GM18508 (cell line): ENCODE results near the gene OR52E8.

Experiments used
- ATAC-seq: cut with Tn5 transposase; IDR thresholded peaks from one replicate; pipeline ENCODE4 v1.9.1; 2021; ENCODE audit warnings: moderate number of reproducible peaks; ENCODE audit not compliant: insufficient read depth, unreplicated experiment

Gene OR52E8

DNA sequence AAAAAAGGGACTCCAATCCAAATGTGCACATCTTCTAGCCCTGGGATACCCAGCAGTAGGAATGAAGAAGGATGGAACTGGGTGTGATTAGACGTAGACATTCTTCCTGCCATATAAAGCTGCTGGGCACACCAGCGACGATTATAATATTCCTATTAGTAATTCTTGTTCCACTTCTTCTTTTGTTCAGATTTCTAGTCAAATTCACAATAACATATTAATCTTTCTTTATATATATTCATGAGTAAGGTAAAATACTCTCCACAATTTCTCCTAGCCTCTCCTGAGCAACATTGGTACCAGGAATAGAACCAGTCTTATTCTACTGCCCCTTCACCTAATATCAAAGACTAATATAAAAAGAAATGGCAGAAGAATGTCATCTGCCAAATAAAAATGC lies at the start of gene OR52E8:
Gene OR52E8, minus strand, starts transcription at position 101 of the 400 bp plus-strand sequence. Its CDS starts 0 bp downstream, at position 101.
- ATAC-seq = no peak

DNA sequence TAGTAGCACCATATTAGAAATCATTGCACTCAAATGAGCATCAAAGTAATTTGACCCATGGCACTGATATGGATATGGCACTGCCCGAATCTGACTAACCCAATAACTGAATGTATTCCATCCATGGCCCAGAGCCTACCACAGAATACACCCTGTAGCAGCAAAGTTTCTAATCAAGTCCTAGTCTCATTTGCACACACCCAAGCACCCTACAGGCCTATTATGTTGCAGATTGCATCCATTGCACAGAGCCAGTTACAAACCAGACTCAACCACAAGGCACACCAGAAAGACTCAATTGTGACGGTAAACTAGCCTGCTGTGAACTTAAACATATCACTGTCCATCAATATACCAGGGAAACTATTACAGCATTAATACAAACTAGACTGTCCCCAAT lies 42.0 kb upstream of the OR52E8 start:
- ATAC-seq = no peak

DNA sequence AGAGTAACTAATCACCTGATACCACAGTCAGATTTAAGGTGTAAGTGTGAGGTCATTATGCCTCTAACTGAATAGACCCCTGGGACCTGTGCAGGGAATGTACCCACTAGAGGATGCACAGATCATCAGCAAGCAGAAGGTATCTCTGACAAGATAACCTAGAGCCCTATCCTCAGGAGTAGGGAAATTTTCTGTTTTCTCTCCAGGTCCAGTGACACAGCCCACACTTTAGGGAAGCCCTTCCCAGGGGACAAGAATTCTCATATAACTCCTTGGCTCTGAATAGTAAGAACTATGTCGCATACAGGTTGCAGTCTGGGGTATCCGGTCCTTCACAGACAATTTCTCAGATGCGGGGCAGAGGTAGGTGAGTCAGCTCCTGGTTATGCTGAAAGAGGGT lies 35.4 kb upstream of the OR52E8 start, which contains the start of gene OR52E5:
Gene OR52E5, plus strand, starts transcription at position 301 of the 400 bp plus-strand sequence. CDS start 7,569 bp downstream, outside the sequence.
- ATAC-seq = no peak

DNA sequence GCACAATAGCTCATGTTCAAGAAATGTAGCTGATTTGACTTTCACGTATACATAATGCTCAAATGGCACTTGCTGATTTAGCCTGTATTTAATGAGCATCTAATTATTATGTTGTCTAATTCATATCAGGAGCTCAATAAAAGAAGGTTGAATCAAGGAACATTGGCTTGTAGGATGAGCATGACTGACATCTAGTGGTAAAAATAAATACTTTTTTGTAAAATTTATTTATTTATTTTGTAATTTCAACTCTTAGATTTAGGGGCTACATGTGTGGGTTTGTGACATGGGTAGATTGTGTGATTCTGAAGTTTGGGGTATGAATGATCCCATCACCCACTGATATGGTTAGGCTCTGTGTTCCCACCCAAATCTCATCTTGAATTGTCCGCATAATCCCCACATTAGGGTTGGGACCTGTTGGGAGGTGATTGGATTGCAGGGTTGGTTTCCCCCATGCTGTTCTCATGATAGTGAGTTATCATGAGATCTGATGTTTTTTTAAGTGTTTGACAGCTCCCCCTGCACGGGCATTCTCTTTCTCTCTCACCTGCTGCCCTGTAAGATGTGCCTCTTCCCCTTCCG lies 33.8 kb upstream of the OR52E8 start:
- no peak for ATAC-seq

DNA sequence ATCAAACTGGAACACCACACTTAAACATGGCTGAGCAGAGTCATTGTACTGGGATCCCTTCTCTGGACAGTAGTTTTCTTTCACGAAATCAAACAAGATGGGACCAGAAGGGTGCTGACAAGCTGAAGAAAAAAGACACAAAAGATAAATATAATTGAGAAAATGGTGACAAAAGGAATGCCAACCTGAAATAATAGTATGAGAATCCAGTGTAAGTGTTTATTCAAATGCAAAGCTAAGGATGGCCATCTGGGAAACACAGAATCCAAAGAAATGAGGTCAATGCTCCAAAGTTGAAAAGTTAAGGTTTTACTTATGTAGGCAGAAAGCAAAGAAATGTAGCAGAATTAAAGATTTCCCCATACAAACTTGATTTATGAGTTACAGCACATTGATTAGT lies 30.2 kb upstream of the OR52E8 start:
- ATAC-seq = no peak

DNA sequence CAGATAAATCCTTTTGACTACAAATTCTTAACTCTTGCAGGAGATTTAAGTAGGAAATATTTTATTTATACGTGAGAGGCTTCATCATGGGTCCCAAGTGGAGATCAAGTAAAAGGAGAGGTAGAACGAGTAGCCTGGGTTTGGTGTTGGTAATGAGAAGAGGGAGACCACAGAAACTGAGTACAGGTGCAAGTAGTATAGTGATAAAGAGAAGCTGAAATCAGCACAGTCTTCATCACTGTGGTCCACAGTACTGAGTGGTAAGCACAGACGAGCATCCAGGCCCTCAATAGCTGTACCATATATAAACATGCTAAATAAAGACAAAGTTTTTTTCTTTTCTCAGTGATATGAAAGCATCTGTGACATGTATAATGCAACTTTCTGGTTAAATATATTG lies 29.7 kb upstream of the OR52E8 start:
- ATAC-seq = no peak

DNA sequence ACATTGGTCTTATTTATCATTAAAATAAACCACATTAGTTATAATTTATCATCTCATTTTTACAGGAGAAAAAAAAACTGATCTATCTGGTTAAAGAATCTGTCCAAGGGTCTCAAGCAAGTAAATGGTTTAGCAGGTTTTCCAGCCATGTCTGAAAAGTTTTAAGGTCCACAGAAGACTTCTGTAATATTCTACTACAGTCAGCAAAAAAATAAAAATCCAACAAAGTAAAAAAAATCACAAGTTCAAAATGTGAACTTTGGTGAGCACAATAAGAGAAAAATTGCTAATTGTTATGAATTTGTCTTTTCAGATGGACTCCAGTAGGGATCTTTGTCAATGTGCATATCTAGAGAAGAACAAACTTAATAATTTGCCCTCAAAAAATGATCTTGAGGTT lies 24.3 kb upstream of the OR52E8 start:
- ATAC-seq = no peak

DNA sequence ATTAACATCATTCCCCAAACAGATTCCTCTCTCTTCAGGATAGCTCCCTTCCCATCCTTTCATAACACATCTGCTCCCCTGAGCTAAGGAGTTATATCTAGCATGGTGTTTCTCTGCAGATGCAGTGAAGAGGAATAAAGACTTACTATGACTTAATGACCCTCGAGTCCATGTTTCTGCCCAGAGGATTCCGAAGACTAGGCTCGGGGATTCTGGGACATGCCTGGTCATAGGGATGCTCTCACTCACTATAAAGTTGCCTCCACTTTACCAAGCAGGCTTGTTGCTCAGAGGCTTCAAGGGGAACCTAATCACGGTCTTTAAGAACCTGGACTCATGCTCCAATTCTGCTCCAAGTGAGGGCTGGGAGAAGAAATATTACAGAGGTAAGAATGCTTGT lies 22.8 kb upstream of the OR52E8 start, which contains the start of gene OR52E4:
Gene OR52E4, plus strand, starts transcription at position 301 of the 400 bp plus-strand sequence. CDS start 3,664 bp downstream, outside the sequence.
- ATAC-seq = no peak

DNA sequence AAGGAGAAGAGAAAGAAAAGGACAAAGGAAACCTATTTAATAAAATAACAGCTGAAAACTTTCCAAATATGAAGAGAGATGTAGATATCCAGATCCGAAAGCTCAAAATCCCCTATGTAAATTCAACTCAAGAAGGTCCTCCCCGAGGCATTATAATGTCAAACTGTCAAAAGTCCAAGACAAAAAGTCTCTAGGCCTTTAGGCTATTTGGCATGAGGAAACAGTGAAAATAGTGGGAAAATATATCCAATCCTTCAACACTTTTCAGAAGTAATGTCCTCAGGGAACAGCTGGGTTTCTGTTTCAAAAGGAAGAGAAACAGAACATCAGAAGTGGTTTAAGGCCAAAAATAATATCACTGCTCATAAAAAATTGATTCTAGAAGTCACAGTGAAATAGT lies 21.1 kb upstream of the OR52E8 start:
- no peak for ATAC-seq

DNA sequence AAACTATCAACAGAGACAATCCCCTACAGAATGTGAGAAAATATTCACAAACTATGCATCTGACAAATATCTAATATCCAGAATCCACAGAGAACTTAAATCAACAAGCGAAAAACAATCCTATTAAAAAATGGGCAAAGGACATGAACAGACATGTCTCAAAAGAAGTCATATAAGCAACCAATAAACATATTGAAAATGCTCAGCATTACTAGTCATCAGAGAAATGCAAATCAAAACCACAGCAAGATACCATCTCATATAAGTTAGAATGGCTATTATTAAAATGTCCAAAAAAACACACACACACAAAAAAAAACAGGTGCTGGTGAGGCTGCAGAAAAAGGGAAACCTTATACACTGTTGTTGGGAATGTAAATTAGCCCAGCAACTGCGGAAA lies 8.3 kb upstream of the OR52E8 start:
- ATAC-seq = no peak

DNA sequence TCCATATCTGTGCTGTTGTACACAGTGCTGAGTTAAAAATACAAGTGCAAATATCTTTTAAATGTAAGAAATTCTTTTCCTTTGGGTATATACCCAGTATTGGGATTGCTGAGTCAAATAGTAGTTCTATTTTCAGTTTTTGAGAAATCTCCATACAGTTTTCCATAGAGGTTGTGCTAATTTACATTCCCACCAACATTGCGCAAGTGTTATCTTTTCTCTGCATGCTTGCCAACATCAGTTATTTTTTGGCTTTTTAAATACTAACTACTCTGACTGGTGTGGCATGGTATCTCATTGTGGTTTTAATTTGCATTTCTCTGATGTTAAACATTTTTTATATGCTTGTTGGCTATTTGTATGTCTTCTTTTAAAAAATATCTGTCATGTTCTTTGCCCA lies 6.5 kb downstream of the OR52E8 start:
- no peak for ATAC-seq

DNA sequence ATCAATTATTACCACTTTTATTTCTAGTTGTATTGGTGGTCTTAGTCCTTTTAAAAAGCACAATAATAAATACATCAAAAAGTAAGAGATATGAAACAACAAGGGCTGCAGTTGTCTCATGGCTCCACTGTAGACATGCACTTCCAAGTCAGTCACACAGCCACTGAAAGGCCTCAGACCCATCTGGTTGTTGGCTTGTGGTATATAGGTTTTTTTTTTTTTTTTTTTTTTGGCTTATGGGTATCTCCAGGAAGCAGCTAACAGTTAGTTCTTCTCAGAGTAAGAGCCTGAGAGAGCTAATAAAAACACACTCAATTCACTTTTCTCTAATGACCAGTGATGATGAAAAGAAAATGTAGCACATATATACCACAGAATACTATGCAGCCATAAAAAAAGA lies 9.8 kb downstream of the OR52E8 start:
- ATAC-seq = no peak

DNA sequence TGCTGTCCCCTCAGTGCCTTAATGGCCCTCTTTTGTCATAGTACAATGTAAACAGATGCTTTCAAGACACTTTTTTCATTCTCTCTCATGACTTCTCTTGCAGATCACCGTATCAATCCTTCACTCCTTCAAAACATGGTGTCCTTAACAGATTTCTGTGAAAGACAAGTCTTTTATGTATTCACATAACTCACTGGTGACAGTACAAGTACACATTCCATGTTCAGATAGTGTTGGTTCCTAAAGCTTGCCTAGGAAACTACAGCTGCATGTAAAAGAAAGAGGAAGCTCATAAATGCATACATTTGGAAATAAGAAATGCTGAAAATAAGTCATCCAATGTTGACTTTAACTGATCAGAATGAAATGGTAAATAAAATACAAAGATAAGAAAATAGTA lies 10.8 kb downstream of the OR52E8 start:
- ATAC-seq = no peak

DNA sequence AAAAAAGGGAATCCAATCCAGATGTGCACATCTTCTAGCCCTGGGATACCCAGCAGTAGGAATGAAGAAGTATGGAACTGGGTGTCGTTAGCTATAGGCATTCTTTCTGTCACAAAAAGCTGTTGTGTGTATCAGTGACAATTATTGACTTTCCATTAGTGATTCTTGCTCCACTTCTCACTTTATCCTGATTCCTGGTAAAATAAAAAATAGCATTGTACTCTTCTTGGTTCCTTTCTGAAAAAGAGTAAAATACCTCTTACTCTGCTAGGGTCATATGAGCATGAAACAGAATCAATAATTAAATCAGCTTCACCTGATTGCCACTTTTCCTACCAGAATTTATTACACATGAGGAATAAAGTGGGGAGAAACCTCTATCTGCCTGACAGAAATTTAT lies 15.7 kb downstream of the OR52E8 start, which contains the start of gene OR52E6:
Gene OR52E6, minus strand, starts transcription at position 101 of the 400 bp plus-strand sequence. Its CDS starts 0 bp downstream, at position 101.
- ATAC-seq = no peak

DNA sequence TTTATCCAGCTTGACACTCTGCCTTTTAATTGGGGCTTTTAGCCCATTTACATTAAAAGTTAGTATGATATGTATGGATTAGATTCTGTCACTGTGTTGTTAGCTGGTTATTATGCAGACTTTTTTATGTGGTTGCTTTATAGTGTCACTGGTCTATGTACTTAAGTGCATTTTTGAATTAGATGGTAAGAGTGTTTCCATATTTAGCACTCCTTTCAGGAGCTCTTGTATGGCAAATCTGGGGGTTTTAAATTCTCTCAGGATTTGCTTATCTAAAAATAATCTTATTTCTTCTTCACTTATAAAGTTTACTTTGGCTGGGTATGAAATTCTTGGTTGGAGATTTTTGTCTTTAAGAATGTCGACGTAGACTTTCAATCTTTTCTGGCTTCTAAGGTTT lies 19.8 kb downstream of the OR52E8 start:
- no peak for ATAC-seq

DNA sequence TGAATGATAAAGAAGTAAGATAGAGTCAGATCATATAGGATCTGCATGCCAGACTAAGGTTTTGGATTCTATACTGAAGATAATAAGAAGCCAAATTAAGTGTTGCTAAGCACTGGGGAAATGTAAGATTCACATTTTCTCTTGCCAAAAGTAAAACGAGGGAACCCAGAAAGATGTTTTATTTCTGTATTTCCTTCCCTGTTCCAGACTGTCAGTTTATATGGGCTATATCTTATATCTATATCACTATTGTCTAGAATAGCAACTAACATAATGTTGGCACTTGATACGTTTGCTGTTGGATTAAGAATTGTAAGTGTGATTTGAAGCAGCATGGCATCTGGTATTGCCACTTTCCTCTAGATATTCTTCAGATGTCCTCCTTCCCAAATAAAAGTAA lies 24.0 kb downstream of the OR52E8 start:
- ATAC-seq = no peak

DNA sequence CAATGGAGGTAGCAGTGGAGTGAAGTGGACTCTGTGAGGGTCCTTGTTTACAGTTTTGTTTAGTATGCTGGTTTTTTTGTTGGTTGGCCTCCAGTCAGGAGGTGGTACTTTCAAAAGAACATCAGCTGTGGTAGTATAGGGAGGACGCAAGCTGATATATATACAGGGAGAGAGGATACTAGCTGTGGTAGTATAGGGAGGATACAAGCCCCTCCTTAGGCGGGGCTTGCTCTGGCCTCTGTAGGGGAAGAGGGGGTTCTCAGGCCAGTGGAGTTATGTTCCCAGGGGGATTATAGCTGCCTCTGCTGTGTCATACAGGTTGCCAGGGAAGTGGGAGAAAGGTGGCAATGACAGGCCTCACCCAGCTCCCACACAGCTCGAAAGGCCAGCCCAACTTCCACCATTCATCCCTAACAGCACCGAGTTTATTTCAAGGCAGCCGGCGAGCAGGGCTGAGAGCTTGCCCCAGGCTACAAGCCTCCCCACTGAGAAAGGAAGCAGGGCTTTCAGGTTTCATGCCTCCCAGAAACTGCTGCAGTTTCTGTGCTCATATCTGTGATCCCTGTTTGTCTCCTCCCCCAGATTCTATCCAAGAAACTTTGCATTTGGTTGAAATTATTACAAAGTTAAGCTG lies 26.2 kb downstream of the OR52E8 start:
- no peak for ATAC-seq

DNA sequence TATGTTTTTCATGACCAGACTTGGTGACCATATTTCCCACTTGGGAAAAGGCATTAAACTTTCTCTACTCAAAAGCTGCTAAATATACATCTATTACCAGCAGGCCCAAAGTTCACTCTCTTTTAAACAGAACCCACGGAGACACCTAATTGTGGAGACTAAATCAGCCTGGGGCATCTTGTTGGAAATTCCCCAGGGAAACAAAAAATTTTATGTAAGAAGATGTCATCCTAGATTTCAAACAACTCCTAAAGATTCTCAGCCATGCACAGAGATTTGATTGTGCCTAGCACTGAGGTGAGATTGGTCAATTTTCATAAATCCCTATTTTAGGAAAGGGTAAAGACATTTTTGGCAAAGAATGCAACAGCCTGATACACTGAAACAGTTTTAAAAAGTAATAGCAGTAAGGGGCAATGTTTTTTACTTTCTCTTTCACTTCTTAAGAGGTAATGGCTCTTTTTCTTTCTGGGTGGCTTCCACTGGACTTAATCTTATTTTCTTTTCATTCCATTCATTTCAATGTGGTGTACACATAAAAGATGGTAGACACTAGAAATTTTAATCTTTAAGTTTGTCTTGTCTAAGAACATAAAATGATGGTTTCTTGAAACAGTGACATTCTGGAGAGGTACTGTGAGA lies 39.1 kb downstream of the OR52E8 start:
- ATAC-seq = no peak

DNA sequence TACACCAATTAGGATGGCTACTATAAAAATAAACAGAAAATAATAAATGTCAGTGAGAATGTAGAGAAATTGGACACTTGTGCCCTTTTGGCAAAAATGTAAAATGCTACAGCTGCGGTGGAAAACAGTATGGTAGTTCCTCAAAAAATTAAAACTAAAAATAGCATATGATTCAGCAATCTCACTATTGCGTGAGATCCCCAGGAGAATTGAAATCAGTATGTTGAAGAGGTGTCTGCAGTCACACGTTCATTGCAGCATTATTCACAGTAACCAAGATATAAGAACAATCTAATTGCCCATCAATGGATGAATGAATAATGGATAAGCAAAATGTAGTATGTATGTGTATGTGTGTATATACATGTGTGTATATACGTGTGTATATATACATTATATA lies 42.0 kb downstream of the OR52E8 start:
- ATAC-seq = no peak

DNA sequence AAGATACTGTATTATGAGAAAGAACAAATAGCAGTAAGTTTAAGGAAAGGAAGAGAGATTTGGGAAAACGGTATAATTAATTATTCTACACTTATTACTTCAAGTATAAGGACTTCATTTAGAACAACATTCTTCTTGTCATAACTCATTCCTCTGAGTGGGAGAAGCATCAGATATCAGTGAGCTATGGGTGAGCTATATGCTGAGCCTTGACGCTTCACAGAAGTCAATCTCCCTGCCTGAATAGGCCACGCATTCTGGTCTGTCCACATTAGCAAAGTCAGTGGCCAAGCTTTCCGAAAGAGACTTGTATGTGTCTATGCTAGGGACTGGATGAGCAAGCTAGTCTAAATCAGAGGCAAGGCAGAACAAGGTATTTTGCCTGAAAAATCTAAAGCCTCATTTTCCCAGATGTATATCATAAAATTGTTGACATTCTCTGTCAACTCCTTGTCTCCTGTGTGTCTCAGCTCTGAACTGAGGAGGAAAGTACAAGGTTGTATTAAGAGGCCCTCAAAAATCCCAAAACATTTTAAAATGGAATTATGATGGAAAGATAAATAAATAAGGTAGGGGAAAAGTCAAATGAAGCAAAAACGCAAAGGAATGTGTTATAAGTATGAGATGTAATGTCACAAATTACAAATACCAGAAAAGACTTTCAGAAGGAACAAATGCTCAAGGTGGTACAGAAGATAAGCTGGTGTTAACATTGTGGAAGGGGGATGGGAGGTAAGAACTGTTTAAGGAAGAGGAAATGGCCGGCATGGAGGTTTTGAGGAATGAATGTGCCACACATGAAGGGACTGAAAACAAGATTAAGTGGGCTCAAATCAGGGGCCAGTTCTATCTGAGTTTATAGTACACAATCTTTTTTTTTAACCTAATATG lies 47.3 kb downstream of the OR52E8 start:
- ATAC-seq = no peak

DNA sequence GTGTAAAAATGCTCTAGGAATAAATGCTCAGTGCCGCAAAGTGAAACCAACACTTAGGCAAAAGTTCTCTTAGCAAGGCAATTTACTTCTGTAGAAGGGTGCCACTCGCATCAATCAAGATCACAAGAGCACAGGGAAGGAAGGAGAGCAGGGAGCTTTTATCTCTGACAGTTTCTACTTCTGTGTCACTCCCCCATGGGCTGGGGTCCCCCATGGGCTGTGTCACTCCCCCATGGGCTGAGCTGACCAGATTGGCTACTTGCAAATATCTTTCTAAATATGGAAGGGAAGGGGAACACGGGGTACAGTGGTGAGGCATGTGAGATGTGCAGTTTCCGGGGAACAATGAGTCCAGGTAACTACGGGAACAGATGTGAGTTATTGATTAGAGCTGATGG lies 48.4 kb downstream of the OR52E8 start:
- ATAC-seq = no peak
